Activated CD8-positive, alpha-beta memory T cell treated with anti-CD3 and anti-CD28 coated beads, Interleukin-2, amount 50 U/mL, for 1 hour (primary cell): ENCODE data around the gene MPHOSPH6.
"Not testable (repeated sequence)": the region's sequence is repeated elsewhere in the genome, so short reads cannot be mapped to it uniquely, and the experiment has no call there.

ENCODE experiments used
- DNase-seq: peaks from one replicate; pipeline ENCODE4 v3.0.0-alpha.2; 2020; ENCODE audit errors: extremely low read depth

MPHOSPH6 gene

DNA sequence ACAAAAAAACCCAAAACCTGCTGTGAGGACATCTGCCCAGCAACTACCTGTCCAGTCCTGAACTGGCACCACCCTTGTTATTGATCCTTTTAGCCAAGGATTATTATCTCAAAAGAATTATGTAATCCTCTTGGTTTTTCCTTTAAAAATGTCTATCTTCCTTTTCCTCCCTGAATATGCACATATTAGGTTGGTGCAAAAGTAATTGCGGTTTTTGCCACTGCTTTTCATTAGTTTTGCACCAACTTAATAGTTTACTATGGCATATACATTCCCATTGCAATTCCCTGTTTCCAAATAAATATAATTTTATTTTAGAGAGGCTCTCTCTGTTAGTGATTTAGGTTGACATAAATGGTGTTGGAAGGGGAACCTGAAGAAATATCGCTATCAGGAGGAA, 51.3 kb downstream of the MPHOSPH6 start:
- DNase-seq: no peak

DNA sequence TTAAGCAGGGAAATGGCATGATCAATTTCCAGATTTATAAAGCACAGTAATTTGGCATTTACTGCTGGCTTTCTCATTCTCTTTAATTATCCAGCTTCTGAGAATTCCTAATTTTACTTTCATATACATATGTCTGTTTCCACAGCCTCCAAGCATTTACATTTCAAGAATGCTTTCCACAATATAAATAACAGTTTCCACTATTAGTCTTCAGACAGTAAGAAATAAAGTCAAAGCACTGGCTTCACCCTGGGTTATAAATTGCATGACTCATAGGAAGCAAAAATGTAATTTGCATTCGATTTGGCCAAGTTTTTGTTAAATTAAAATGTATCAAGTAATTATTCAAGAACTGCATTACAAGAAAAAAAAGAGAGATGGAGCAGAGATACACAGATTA, 53.5 kb downstream of the MPHOSPH6 start:
- DNase-seq: no peak

DNA sequence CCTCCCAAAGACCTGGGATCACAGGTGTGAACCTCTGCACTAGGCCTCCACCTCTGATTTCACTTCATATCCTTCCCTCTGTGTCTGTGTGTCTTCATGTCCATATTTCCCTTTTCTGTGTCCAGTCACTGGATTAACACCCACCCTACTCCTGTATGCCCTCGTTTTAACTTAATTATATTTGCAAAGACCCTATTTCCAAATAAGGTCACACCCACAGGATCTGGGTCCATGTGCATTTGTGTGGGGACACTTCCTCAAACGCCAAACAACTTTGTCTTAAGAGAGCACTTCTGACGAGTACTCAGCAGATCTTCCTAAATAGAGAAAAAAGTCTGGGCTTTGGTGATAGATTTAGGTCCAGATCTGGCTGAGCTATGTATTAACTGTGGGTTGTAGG, 56.3 kb downstream of the MPHOSPH6 start:
- DNase-seq: no peak

DNA sequence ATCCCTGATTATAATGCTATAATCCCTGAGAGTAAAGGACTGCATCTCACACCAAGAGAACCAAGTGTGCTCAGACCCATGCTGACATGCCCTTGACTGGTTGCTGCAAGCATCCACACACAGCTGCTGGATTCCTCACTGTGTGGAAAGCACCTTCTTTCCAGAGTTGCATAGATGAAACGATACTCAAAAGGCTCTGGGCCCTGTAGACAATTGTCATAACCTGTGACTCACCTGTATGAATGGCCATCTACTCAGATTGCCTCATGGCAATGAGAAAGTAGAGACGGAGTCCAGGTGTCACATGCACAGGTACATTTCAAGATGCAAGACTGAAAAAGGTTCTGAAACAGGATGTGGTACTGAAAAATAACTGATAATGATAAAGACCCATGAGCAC, 58.1 kb downstream of the MPHOSPH6 start:
- DNase-seq: no peak

DNA sequence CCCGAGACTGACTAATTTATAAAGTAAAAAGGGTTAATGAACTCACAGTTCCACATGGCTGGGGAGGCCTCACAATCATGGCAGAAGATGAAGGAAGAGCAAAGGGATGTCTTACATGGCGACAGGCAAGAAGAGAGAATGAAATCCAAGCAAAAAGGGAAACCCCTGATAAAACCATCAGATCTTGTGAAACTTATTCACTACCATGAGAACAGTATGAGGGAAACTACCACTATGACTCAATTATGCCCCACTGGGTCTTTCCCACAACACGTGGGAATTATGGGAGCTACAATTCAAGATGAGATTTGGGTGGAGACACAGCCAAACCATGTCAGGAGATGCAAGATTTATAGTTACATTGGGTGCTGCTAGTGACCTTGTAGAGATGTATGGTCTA, 60.8 kb downstream of the MPHOSPH6 start:
- not testable (repeated sequence) for DNase-seq

DNA sequence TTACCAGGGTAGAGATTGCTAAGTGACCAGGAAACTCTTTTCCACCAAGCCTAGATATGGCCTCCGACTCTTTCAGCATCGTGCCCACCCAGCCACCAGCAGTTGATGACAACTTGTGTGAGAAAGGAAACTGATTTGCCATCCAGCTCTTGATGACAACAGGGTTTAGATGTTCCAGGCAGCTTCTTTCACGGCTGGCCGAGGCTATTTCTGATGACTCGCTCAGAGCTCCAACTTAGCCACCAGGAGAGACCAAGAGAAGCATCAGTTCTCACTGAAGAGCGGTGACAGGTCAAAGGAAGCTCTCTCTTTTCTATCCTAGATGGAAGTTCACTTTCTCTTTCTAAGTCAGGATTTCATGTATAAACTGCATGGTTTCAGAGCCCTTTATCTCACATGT, 61.2 kb downstream of the MPHOSPH6 start:
- DNase-seq: no peak

DNA sequence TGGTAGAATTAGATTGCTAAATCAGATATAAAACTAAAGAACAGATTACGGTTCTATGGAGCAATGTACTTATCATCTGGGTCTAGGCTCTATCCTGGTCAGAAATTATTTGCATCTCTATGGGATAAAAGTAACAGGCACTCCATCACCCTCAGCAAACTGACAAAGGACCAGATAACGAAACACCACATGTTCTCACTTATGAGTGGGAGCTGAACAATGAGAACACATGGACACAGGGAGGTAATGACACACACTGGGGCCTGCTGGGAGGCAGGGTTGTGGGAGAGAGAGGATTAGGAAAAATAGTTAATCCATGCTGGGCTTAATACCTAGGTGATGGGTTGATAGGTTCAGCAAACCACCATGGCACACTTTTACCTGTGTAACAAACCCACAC, 61.9 kb downstream of the MPHOSPH6 start:
- no peak for DNase-seq

DNA sequence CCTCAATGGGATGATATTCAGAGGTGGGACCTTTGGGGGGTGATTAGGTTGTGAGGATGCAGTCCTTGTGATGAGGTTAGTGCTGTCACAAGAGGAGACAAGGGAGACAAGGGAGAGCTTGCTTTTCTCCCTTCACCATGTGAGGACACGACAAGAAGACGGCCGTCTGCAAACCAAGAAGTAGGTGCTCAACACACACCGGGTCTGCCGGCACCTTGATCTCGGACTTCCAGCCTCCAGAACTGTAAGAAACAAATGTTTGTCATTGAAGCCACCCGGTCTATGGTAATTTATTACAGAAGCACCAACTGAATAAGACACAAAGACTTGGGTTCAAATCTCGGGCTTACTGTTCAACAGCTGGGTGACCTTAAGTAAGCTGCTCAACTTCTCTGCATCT, 64.9 kb downstream of the MPHOSPH6 start:
- no peak for DNase-seq
